CMK (cell line): ENCODE results near the gene NGDN.

Experiments used
- DNase-seq: peaks from one replicate; pipeline ENCODE4 v3.0.0-alpha.2; 2010; ENCODE audit warnings: low read depth

NGDN gene

GRCh38 chr14:23470947-23471346 lies 1.4 kb downstream of the NGDN start:
- no peak for DNase-seq

- DNase-seq, result no peak
Measured at GRCh38 chr14:23478109-23478759, 8.7 kb downstream of the NGDN start.

- DNase-seq, result no peak
Measured at GRCh38 chr14:23481362-23481970, 12.0 kb downstream of the NGDN start.

GRCh38 chr14:23481979-23482822 lies 12.7 kb downstream of the NGDN start:
- no peak for DNase-seq

GRCh38 chr14:23482823-23483148 lies 13.3 kb downstream of the NGDN start:
- no peak for DNase-seq

- DNase-seq, result no peak
Measured at GRCh38 chr14:23483236-23483854, 13.8 kb downstream of the NGDN start.

- no peak for DNase-seq
Measured at GRCh38 chr14:23485326-23485725, 15.8 kb downstream of the NGDN start.

- no peak for DNase-seq
Measured at GRCh38 chr14:23486036-23486435, 16.5 kb downstream of the NGDN start.

GRCh38 chr14:23487216-23487615 lies 17.7 kb downstream of the NGDN start:
- DNase-seq, result no peak

- no peak for DNase-seq
Measured at GRCh38 chr14:23492618-23493272, 23.2 kb downstream of the NGDN start.

- no peak for DNase-seq
Measured at GRCh38 chr14:23494223-23494622, 24.7 kb downstream of the NGDN start.

GRCh38 chr14:23512156-23512555 lies 42.7 kb downstream of the NGDN start:
- DNase-seq, result no peak

- DNase-seq, result no peak
Measured at GRCh38 chr14:23513005-23513817, 43.7 kb downstream of the NGDN start.

- DNase-seq, result no peak
Measured at GRCh38 chr14:23513818-23514643, 44.5 kb downstream of the NGDN start.

- no peak for DNase-seq
Measured at GRCh38 chr14:23514644-23514957, 45.1 kb downstream of the NGDN start.

- no peak for DNase-seq
Measured at GRCh38 chr14:23517650-23518326, 48.3 kb downstream of the NGDN start.

- no peak for DNase-seq
Measured at GRCh38 chr14:23518709-23519108, 49.2 kb downstream of the NGDN start.

GRCh38 chr14:23520899-23521533 lies 51.5 kb downstream of the NGDN start:
- no peak for DNase-seq

- no peak for DNase-seq
Measured at GRCh38 chr14:23521785-23522640, 52.5 kb downstream of the NGDN start.
